ENCODE data around the gene RPL39L. TPM values are rescaled to one million over a fixed set of nuclear protein-coding genes. Genes with fewer than 3 reads are reported as not detected.
A peak's percentile ranks its signal among the peaks of the same experiment; 100 is the strongest.

RPL39L gene
- total RNA-seq, 1 experiment from 2014 or later, result 3.3 TPM

DNA sequence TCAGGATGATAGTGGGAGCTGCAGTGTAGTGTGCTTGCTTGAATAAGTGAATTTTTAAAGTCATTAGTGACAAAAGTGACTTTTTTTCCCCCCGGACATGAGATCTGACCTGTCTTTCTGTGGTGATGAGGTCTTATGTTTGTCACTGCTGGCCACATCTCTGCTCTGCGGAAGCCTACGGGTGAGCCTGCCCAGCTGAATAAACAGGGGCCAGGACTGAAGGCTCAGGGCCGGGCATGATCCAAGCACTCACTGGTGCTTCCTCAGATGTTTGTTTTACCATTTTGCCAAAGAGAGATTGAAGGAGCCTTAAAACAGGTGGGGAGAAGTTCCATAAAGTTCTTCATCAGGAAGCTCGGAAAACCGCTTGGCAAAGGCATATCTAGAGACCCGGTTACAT lies 35.0 kb downstream of the RPL39L start:
- Mint-ChIP-seq H3K4me3 (ENCODE audit: unreplicated experiment) (no peak overlapping the region), H3K27me3 (ENCODE audit: insufficient read depth, unreplicated experiment) (no peaks in the 10 kb centered on the region), H3K36me3 (ENCODE audit: insufficient read depth, unreplicated experiment) (peaks cover 6% of the 10 kb centered on the region), H3K27ac (ENCODE audit: low read depth, unreplicated experiment) (no peak overlapping the region), H3K4me1 (ENCODE audit: insufficient read depth, unreplicated experiment) (peaks cover 8% of the 10 kb centered on the region), H3K9me3 (ENCODE audit: unreplicated experiment) (no peaks in the 10 kb centered on the region)
- DNase-seq (ENCODE audit: unreplicated experiment), result no peak
- BruUV-seq (replicated peaks), result no TSS peak
- CTCF ChIA-PET, result interaction anchor here (0.5 to 5.3 kb wide), 3 partner anchors 9 to 61 kb away, joined by 3 to 62 read pairs (median 41); no protein-coding TSS in a partner anchor
- POLR2A ChIA-PET, result no interaction called here
- TF ChIP-seq, protein P1, sequence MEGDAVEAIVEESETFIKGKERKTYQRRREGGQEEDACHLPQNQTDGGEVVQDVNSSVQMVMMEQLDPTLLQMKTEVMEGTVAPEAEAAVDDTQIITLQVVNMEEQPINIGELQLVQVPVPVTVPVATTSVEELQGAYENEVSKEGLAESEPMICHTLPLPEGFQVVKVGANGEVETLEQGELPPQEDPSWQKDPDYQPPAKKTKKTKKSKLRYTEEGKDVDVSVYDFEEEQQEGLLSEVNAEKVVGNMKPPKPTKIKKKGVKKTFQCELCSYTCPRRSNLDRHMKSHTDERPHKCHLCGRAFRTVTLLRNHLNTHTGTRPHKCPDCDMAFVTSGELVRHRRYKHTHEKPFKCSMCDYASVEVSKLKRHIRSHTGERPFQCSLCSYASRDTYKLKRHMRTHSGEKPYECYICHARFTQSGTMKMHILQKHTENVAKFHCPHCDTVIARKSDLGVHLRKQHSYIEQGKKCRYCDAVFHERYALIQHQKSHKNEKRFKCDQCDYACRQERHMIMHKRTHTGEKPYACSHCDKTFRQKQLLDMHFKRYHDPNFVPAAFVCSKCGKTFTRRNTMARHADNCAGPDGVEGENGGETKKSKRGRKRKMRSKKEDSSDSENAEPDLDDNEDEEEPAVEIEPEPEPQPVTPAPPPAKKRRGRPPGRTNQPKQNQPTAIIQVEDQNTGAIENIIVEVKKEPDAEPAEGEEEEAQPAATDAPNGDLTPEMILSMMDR (IDR thresholded peaks at IDR 0.05; ENCODE audit: unreplicated experiment), result no peak
- intact Hi-C loops (cut with micrococcal nuclease), result no loop called here

DNA sequence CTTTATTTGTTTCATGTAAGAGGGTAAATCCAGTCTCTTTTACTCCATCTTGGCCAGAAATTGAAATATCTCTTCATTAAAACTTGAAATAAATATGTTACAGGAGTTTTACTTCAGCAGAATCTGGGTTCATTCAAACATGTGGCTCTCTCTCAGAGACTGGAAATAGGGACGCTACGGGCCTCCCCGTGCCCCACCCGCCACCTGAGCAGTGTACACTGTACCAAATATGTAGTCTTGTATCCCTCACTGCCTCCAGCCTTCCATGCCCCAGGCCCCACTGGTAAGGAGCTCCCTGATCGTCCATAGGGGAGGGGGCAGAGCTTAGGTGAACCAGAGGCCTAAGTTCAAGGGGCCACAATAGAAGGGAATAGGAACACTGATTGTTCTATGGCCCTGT lies 36.0 kb downstream of the RPL39L start:
- no peak overlapping the region for H3K4me3 Mint-ChIP-seq (ENCODE audit: unreplicated experiment)
- ChIA-PET CTCF (interaction anchor here (1.5 to 5.3 kb wide), 2 partner anchors 10 to 254 kb away, joined by 4 to 62 read pairs; no protein-coding TSS in a partner anchor), POLR2A (interaction anchor here (0.7 kb wide), 1 partner anchor 39 kb away, joined by 4 read pairs; no protein-coding TSS in a partner anchor)
- TF ChIP-seq, protein P1 (IDR thresholded peaks at IDR 0.05; ENCODE audit: unreplicated experiment), result no peak
- DNase-seq (ENCODE audit: unreplicated experiment), result no peak
- H3K36me3 Mint-ChIP-seq (ENCODE audit: insufficient read depth, unreplicated experiment), result peaks cover 6% of the 10 kb centered on the region
- no peak overlapping the region for H3K27ac Mint-ChIP-seq (ENCODE audit: low read depth, unreplicated experiment)
- peaks cover 8% of the 10 kb centered on the region for H3K4me1 Mint-ChIP-seq (ENCODE audit: insufficient read depth, unreplicated experiment)
- H3K9me3 Mint-ChIP-seq (ENCODE audit: unreplicated experiment), result no peaks in the 10 kb centered on the region
- intact Hi-C loops (cut with micrococcal nuclease), result no loop called here
- no TSS peak for BruUV-seq (replicated peaks)
- no peaks in the 10 kb centered on the region for H3K27me3 Mint-ChIP-seq (ENCODE audit: insufficient read depth, unreplicated experiment)

GRCh38 chr3:187102073-187102634 lies 37.1 kb downstream of the RPL39L start:
- peak overlapping the region; percentile 85 for H3K27ac Mint-ChIP-seq (ENCODE audit: low read depth, unreplicated experiment)
- peaks cover 8% of the 10 kb centered on the region for H3K4me1 Mint-ChIP-seq (ENCODE audit: insufficient read depth, unreplicated experiment)
- no peaks in the 10 kb centered on the region for H3K9me3 Mint-ChIP-seq (ENCODE audit: unreplicated experiment)
- intact Hi-C loops (cut with micrococcal nuclease), result no loop called here
- ChIA-PET CTCF (interaction anchor here (0.6 to 5.3 kb wide), 12 partner anchors 11 to 437 kb away, joined by 3 to 62 read pairs (median 4); no protein-coding TSS in a partner anchor), POLR2A (interaction anchor here (1.0 to 2.2 kb wide), 3 partner anchors 11 to 253 kb away, joined by 4 to 6 read pairs (median 5); no protein-coding TSS in a partner anchor)
- H3K27me3 Mint-ChIP-seq (ENCODE audit: insufficient read depth, unreplicated experiment), result no peaks in the 10 kb centered on the region
- TF ChIP-seq, protein P1 (IDR thresholded peaks at IDR 0.05; ENCODE audit: unreplicated experiment), result no peak
- H3K36me3 Mint-ChIP-seq (ENCODE audit: insufficient read depth, unreplicated experiment), result peaks cover 6% of the 10 kb centered on the region
- no TSS peak for BruUV-seq (replicated peaks)
- DNase-seq (ENCODE audit: unreplicated experiment), result no peak
- H3K4me3 Mint-ChIP-seq (ENCODE audit: unreplicated experiment), result peak overlapping the region; percentile 73

DNA sequence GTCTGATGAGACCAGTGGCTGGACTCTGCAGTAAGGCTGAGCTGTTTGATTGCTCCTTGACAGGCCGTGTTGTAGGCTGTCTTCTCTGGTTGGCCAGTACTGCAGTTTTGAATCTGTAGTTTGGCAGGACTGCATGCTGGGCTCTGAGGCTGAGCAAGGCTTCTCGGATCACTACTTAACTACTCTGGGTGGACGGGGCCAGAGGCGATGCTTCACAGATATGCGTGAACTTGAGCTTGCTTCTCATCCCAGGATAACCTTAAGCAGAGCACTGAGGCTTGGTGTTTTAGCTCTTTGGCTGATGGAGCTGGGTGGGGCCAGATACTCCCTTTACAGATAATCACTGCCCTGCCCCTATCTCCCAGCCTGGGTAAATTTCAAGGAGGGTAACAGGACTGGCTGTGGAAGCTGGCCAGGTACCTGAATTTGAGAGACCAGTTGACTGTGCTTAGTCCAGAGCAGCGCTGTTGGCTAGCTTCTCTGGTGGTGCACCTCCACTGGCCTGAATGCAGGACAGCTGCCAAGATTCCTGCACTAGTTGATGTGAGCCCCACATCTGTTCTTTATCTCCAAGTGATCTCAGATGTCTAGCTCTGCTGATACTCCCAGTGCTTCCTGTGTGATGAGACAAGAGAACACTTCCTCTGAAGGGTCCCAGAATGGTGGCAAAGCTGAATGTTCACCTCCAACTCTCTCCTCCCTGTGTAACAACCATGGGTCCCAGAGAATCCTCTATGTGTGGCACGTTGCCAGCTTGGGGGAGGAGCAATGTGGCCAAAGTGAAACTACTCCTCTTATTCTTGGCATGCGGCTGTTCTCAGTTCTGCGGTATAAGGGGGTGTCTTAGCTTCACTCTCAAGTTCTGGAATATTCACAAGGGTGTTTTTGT lies 37.9 kb downstream of the RPL39L start:
- intact Hi-C loops (cut with micrococcal nuclease), result no loop called here
- Mint-ChIP-seq H3K4me1 (ENCODE audit: insufficient read depth, unreplicated experiment) (peaks cover 8% of the 10 kb centered on the region), H3K36me3 (ENCODE audit: insufficient read depth, unreplicated experiment) (peaks cover 6% of the 10 kb centered on the region), H3K27ac (ENCODE audit: low read depth, unreplicated experiment) (peak overlapping the region; percentile 85), H3K9me3 (ENCODE audit: unreplicated experiment) (no peaks in the 10 kb centered on the region), H3K27me3 (ENCODE audit: insufficient read depth, unreplicated experiment) (no peaks in the 10 kb centered on the region), H3K4me3 (ENCODE audit: unreplicated experiment) (peak overlapping the region; percentile 73)
- ChIA-PET POLR2A (interaction anchor here (0.6 to 2.2 kb wide), 5 partner anchors 12 to 252 kb away, joined by 3 to 6 read pairs (median 4); no protein-coding TSS in a partner anchor), CTCF (interaction anchor here (0.6 to 5.3 kb wide), 12 partner anchors 12 to 436 kb away, joined by 3 to 62 read pairs (median 4); no protein-coding TSS in a partner anchor)
- TF ChIP-seq, protein P1 (IDR thresholded peaks at IDR 0.05; ENCODE audit: unreplicated experiment), result no peak
- BruUV-seq (replicated peaks), result no TSS peak
- peak; percentile 78 for DNase-seq (ENCODE audit: unreplicated experiment)
